ENCODE results near the gene CITED2.
A peak's percentile ranks its signal among the peaks of the same experiment; 100 is the strongest.

GRCh38 chr6:139407718-139408222 is 33.3 kb upstream of the CITED2 start:
- TF ChIP-seq EZH2 (IDR thresholded peaks at IDR 0.05; ENCODE audit: insufficient read depth, poor library complexity, severe bottlenecking), result no peak
- peak; percentile 82; the same call in 1 of the 2 replicates for TF ChIP-seq EZH2phosphoT487 (IDR thresholded peaks at IDR 0.05; ENCODE audit: insufficient read depth, low read depth)
